Brain microvascular endothelial cell (primary cell): Measurements from ENCODE around the gene ADGRG6.

Experiments used
- DNase-seq: peaks from one replicate; pipeline ENCODE4 v3.0.0-alpha.2; 2020
- H3K27ac ChIP-seq: fragments of 250-450 bp; sonication (Bioruptor Pico); 2 replicates; pipeline ENCODE4 v1.5.1; 2020; ENCODE audit warnings: mild to moderate bottlenecking, moderate library complexity
- H3K27me3 ChIP-seq: fragments of 250-450 bp; sonication (Bioruptor Pico); replicated peaks from 2 replicates; pipeline ENCODE4 v1.5.1; 2020; ENCODE audit warnings: mild to moderate bottlenecking
- H3K36me3 ChIP-seq: fragments of 250-450 bp; sonication (Bioruptor Pico); replicated peaks from 2 replicates; pipeline ENCODE4 v1.5.1; 2020; ENCODE audit warnings: mild to moderate bottlenecking
- H3K4me3 ChIP-seq: 2 replicates; pipeline ENCODE4 v1.5.1; 2011; ENCODE audit warnings: low read depth, mild to moderate bottlenecking, control low read depth, low read length, moderate library complexity
- in situ Hi-C: cut with HindIII; loops from 2 replicates; pipeline ENCODE4 v1.10.0; 2017; ENCODE audit warnings: low sequenced_read_pairs, low pct_ligation_motif_present
- TF ChIP-seq, protein P1 (sequence below): IDR thresholded peaks from 2 replicates; pipeline ENCODE4 v1.5.1; 2011; ENCODE audit warnings: low read depth, mild to moderate bottlenecking, moderate library complexity, low read length, control low read depth, inconsistent platforms; ENCODE audit errors: missing control alignments

ADGRG6 gene

DNA sequence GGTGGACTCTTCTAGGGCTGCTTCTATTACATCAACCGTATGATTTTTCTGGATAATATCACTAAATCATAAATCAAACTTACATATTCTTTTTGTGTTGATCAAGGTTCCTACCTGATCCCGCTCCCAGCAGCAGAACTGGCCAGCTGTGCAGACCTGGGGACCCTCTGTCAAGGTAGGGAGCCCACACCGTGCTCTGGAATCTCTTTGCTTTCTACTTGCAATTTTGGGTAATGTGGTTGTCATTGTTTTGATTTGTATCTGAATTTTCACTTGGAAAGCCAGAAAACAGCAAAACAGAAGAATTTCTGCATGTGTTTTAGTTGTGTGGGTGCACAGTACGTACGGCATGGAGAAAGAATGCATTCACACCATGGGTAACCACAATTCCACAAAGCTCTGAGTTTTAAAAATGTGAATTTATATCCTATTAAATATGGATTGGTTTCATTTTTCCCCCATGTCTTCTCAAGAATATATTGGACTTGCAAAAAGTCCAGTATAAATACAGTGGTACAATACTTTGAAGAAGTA is 80.1 kb downstream of the ADGRG6 start:
- no peaks in the 10 kb centered on the region for H3K36me3 ChIP-seq
- in situ Hi-C loops = no loop called here
- no peak for DNase-seq
- TF ChIP-seq, protein P1, sequence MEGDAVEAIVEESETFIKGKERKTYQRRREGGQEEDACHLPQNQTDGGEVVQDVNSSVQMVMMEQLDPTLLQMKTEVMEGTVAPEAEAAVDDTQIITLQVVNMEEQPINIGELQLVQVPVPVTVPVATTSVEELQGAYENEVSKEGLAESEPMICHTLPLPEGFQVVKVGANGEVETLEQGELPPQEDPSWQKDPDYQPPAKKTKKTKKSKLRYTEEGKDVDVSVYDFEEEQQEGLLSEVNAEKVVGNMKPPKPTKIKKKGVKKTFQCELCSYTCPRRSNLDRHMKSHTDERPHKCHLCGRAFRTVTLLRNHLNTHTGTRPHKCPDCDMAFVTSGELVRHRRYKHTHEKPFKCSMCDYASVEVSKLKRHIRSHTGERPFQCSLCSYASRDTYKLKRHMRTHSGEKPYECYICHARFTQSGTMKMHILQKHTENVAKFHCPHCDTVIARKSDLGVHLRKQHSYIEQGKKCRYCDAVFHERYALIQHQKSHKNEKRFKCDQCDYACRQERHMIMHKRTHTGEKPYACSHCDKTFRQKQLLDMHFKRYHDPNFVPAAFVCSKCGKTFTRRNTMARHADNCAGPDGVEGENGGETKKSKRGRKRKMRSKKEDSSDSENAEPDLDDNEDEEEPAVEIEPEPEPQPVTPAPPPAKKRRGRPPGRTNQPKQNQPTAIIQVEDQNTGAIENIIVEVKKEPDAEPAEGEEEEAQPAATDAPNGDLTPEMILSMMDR = no peak
- no peak overlapping the region for H3K27ac ChIP-seq
- H3K27me3 ChIP-seq = no peaks in the 10 kb centered on the region
- no peak overlapping the region for H3K4me3 ChIP-seq

- Histone ChIP-seq H3K27ac (peak overlapping the region; percentile 47), H3K27me3 (no peaks in the 10 kb centered on the region), H3K36me3 (no peaks in the 10 kb centered on the region), H3K4me3 (no peak overlapping the region)
- in situ Hi-C loops = no loop called here
- TF ChIP-seq, protein P1 = no peak
- no peak for DNase-seq
Measured at GRCh38 chr6:142384519-142385254, 82.9 kb downstream of the ADGRG6 start.

DNA sequence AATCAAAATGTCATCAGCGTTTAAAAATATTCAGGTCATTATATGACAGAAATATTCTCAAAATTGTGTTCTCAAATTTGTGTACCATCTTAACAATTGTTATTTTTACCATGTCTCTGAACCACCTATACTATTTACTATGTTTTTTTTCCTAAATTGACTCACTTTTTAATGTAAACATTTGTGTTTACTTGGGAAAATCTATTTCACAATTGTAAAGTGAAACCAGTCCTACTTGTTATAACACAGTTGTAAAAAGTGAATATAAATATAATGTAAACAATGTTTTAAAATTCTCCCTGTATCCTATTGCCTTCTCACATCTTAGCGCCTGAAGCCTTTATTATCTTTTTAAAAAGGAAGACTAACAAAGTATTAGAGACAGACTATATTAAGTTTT is 83.5 kb downstream of the ADGRG6 start:
- TF ChIP-seq, protein P1 = no peak
- Histone ChIP-seq H3K27me3 (no peaks in the 10 kb centered on the region), H3K36me3 (no peaks in the 10 kb centered on the region), H3K4me3 (no peak overlapping the region), H3K27ac (no peak overlapping the region)
- no peak for DNase-seq
- in situ Hi-C loops = no loop called here

DNA sequence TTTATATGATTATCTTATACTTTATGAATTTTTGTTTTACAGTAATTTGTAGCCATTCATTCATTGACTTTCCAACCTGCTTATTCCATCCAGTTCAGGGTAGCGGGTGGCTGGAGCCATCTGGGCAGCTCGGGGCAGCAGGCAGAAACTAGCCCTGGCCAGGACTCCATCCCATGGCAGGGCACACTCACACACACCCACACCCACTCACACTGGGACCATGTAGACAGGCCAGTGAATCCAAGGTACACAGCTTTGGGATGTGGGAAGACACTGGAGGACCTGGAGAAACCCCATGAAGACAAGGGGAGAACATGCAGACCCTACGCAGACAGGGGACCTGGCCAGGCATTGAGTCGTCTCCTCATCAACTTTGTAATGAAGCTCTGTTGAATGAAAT is 84.8 kb downstream of the ADGRG6 start:
- in situ Hi-C loops = no loop called here
- H3K4me3 ChIP-seq = no peak overlapping the region
- no peak overlapping the region for H3K27ac ChIP-seq
- H3K36me3 ChIP-seq = no peaks in the 10 kb centered on the region
- no peaks in the 10 kb centered on the region for H3K27me3 ChIP-seq
- DNase-seq = no peak
- TF ChIP-seq, protein P1 = no peak

DNA sequence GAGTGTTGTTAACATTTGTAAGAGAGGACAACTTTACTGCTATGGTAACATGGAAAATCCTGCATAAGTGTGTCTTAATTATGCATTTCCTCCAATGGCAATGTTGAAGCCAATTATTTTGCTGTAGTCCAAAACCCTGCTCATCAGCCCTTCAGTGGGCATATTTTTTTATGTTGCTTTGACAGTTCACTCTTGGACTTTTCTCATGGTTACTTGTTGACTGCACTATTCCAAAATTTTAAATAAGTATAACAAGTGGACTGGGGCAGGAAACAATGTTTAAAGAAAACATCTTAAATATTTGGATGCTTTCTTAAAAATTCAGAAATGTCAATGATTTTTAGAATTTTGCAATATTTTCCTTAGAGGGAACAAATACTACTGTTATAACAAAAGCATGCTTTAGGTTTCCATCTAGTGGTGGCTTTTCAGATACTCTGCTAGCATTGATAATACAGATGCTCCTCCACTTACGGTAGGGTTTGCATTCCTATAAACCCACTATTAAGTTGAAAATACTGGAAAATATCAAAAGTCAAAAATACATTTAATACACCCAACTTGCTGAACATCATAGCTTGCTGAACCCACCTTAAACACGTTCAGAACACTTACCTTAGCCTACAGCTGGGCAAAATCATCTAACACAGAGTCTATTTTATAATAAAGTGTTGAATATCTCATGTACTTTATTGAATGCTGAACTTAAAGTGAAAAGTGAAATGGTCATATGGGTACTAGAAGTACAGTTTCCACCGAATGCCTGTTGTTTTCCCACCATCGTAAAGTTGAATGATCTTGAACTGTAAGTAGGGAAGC is 86.4 kb downstream of the ADGRG6 start:
- H3K27me3 ChIP-seq = no peaks in the 10 kb centered on the region
- no peak overlapping the region for H3K4me3 ChIP-seq
- no peaks in the 10 kb centered on the region for H3K36me3 ChIP-seq
- TF ChIP-seq, protein P1 = peak; percentile 54
- DNase-seq = peak; percentile 43
- in situ Hi-C loops = no loop called here
- H3K27ac ChIP-seq = no peak overlapping the region
